Neural progenitor cell (in vitro differentiated cells): ENCODE results near the gene ZNF287. TPM values are rescaled to one million over a fixed set of nuclear protein-coding genes. Genes with fewer than 3 reads are reported as not detected.

Source experiments
- DNase-seq: peaks from one replicate; pipeline ENCODE4 v3.0.0-alpha.2; 2016; ENCODE audit warnings: low spot score
- H2AFZ ChIP-seq: fragments of 200-600 bp; sonication (generic); replicated peaks from 2 replicates; pipeline ENCODE4 v1.6.1; 2016; ENCODE audit warnings: antibody characterized with exemption
- H3F3A ChIP-seq: fragments of 200-600 bp; sonication (generic); 2 replicates; pipeline ENCODE4 v1.6.1; 2016; ENCODE audit warnings: antibody characterized with exemption, low read depth
- H3K27ac ChIP-seq: fragments of 200-600 bp; sonication (generic); 2 replicates; pipeline ENCODE4 v1.5.1; 2016; ENCODE audit warnings: mild to moderate bottlenecking
- H3K27me3 ChIP-seq: fragments of 200-600 bp; sonication (generic); 2 replicates; pipeline ENCODE4 v1.6.1; 2016; ENCODE audit warnings: mild to moderate bottlenecking, moderate library complexity
- H3K36me3 ChIP-seq: fragments of 200-600 bp; sonication (generic); 2 replicates; pipeline ENCODE4 v1.5.1; 2016
- H3K4me1 ChIP-seq: fragments of 200-600 bp; sonication (generic); 2 replicates; pipeline ENCODE4 v1.6.1; 2016; ENCODE audit warnings: mixed run types
- H3K4me2 ChIP-seq: fragments of 200-600 bp; sonication (generic); 2 replicates; pipeline ENCODE4 v1.6.1; 2016
- H3K4me3 ChIP-seq: fragments of 200-600 bp; sonication (generic); 2 replicates; pipeline ENCODE4 v1.5.1; 2016
- H3K79me2 ChIP-seq: fragments of 200-600 bp; sonication (generic); 2 replicates; pipeline ENCODE4 v1.6.1; 2016; ENCODE audit warnings: low read depth
- H3K9ac ChIP-seq: fragments of 200-600 bp; sonication (generic); 2 replicates; pipeline ENCODE4 v1.6.1; 2016
- H3K9me3 ChIP-seq: fragments of 200-600 bp; sonication (generic); 2 replicates; pipeline ENCODE4 v1.5.1; 2016; ENCODE audit warnings: low read depth
- H4K20me1 ChIP-seq: fragments of 200-600 bp; sonication (generic); 2 replicates; pipeline ENCODE4 v1.6.1; 2016; ENCODE audit warnings: low read depth
- H3K27ac Mint-ChIP-seq: 3 replicates; pipeline ENCODE4 v1.8.0; 2021; ENCODE audit warnings: mixed read lengths
- H3K27me3 Mint-ChIP-seq: 2 replicates; pipeline ENCODE4 v1.8.0; 2022; ENCODE audit warnings: low read depth, mild to moderate bottlenecking, inconsistent platforms, moderate library complexity, mixed read lengths; ENCODE audit not compliant: insufficient read depth
- H3K36me3 Mint-ChIP-seq: 3 replicates; pipeline ENCODE4 v1.8.0; 2021; ENCODE audit warnings: mixed read lengths
- H3K4me1 Mint-ChIP-seq: 3 replicates; pipeline ENCODE4 v1.8.0; 2021; ENCODE audit warnings: mixed read lengths
- H3K4me3 Mint-ChIP-seq: 3 replicates; pipeline ENCODE4 v1.8.0; 2021; ENCODE audit warnings: mild to moderate bottlenecking, moderate library complexity, mixed read lengths
- H3K9me3 Mint-ChIP-seq: 3 replicates; pipeline ENCODE4 v1.8.0; 2020; ENCODE audit warnings: mixed read lengths
- EZH2 ChIP-seq: fragments of 200-600 bp; sonication (generic); IDR thresholded peaks from 2 replicates; pipeline ENCODE4 v1.6.1; 2017; ENCODE audit warnings: antibody characterized with exemption, mild to moderate bottlenecking, moderate library complexity
- EZH2phosphoT487 ChIP-seq: fragments of 200-600 bp; sonication (generic); IDR thresholded peaks from 2 replicates; pipeline ENCODE4 v1.6.1; 2017; ENCODE audit warnings: antibody characterized with exemption
- total RNA-seq: library from RNA; depleted of rRNA; stranded (reverse); fragments of >200 nt; gene quantifications from 2 replicates; pipeline ENCODE4 v1.2.3, GENCODE V29; 2015; ENCODE audit warnings: low replicate concordance
- TF ChIP-seq, protein P1 (sequence below): fragments of 200-600 bp; sonication (generic); IDR thresholded peaks from 2 replicates; pipeline ENCODE4 v1.5.1; 2017; ENCODE audit warnings: antibody characterized with exemption, mild to moderate bottlenecking

The ZNF287 gene
- total RNA-seq, 1 donor from 2014 or later = 8.7 TPM

DNA sequence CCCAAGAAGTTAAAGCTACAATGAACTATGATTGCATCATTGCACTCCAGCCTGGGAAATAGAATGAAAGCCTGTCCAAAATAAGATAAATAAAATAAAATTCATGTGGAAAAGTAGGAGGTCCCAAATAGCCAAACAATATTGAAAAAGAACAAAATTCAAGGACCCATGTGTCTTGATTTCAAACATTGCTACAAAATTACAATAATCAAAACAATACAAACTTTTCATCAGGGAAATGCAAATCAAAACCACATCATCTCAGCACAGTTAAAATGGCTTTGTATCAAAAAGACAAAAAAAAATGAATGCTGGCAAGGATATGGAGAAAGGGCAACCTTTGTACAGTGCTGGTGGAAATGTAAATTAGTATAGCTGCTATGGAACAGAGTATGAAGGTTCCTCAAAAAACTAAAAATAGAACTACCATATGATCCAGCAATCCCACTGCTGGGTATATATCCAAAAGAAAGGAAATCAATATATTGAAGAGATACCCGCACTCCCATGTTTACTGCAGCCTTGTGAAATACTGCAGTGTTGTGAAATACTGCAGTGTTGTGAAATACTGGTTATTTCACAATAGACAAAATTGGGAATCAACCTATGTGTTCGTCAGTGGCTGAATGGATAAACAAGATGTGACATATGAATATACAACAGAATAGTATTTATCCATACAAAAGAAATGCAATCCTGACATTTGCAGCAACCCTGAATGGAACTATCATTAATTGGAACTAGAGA lies 24.5 kb upstream of the ZNF287 start:
- H3K79me2 ChIP-seq = no peaks in the 10 kb centered on the region
- H3K27me3 ChIP-seq = peaks cover 5% of the 10 kb centered on the region
- H3K4me2 ChIP-seq = no peak overlapping the region
- no peaks in the 10 kb centered on the region for H4K20me1 ChIP-seq
- H3K36me3 ChIP-seq = no peaks in the 10 kb centered on the region
- H3K4me3 ChIP-seq = no peak overlapping the region
- H3K27me3 Mint-ChIP-seq = peaks cover 4% of the 10 kb centered on the region
- no peaks in the 10 kb centered on the region for H3K9me3 ChIP-seq
- no peak overlapping the region for H3K4me3 Mint-ChIP-seq
- H3F3A ChIP-seq = no peaks in the 10 kb centered on the region
- H3K4me1 ChIP-seq = no peaks in the 10 kb centered on the region
- H3K27ac ChIP-seq = no peak overlapping the region
- H2AFZ ChIP-seq = no peak overlapping the region
- no peaks in the 10 kb centered on the region for H3K4me1 Mint-ChIP-seq
- H3K27ac Mint-ChIP-seq = no peak overlapping the region
- no peak for DNase-seq
- H3K36me3 Mint-ChIP-seq = peaks cover 3% of the 10 kb centered on the region
- no peak overlapping the region for H3K9ac ChIP-seq
- peaks cover 24% of the 10 kb centered on the region for H3K9me3 Mint-ChIP-seq
- TF ChIP-seq EZH2phosphoT487 = no peak
- TF ChIP-seq EZH2 = no peak
- TF ChIP-seq, protein P1, sequence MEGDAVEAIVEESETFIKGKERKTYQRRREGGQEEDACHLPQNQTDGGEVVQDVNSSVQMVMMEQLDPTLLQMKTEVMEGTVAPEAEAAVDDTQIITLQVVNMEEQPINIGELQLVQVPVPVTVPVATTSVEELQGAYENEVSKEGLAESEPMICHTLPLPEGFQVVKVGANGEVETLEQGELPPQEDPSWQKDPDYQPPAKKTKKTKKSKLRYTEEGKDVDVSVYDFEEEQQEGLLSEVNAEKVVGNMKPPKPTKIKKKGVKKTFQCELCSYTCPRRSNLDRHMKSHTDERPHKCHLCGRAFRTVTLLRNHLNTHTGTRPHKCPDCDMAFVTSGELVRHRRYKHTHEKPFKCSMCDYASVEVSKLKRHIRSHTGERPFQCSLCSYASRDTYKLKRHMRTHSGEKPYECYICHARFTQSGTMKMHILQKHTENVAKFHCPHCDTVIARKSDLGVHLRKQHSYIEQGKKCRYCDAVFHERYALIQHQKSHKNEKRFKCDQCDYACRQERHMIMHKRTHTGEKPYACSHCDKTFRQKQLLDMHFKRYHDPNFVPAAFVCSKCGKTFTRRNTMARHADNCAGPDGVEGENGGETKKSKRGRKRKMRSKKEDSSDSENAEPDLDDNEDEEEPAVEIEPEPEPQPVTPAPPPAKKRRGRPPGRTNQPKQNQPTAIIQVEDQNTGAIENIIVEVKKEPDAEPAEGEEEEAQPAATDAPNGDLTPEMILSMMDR = no peak

DNA sequence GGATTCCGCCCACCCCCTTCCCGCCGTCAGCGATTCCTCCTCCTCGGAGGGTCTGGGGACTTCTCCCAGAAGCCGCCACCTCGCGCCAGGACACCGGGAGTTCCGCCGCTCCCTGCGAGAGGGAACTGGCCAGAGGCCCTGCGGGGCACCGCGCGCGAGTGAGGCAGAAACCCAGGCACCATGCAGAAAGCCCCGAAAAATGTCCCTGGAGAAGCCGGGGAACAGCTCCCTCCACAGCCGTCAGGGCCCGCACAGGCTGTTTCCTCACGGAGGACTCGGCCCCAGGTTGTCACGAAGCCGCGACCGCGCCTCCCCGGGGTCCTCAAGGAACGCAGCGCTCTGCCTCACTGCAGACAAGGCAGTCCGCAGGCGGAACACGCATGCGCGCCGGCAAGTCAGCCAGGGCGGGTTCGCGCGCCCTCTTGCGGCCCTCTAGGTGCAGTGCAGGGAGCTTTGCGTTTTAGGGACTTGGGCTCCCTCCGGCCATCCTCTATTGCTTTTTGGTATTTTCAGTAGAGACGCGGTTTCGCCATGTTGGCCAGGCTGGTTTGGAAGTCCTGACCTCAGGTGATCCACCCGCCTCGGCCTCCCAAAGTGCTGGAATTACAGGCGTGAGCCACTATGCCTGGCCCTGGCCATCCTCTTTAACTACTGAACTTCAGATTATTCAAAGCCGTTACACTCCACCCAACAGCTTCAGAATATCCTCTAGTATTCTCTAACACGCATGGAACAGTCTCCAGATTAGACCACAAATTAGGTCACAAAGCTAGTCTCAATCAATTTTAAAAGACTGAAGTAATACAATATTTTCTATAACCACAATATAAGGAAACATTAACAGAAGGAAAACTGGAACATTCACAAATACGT lies 20.3 kb upstream of the ZNF287 start:
- Histone ChIP-seq H3K9me3 (no peaks in the 10 kb centered on the region), H3K36me3 (no peaks in the 10 kb centered on the region), H3K4me1 (no peaks in the 10 kb centered on the region), H3F3A (no peaks in the 10 kb centered on the region), H4K20me1 (no peaks in the 10 kb centered on the region), H3K9ac (no peak overlapping the region), H3K4me2 (peak overlapping the region; percentile 76), H3K79me2 (no peaks in the 10 kb centered on the region), H2AFZ (peak overlapping the region; percentile 90), H3K4me3 (peak overlapping the region; percentile 51), H3K27ac (no peak overlapping the region), H3K27me3 (peaks cover 21% of the 10 kb centered on the region)
- H3K4me3 Mint-ChIP-seq = peak overlapping the region; percentile 83
- no peak overlapping the region for H3K27ac Mint-ChIP-seq
- H3K36me3 Mint-ChIP-seq = peaks cover 1% of the 10 kb centered on the region
- H3K27me3 Mint-ChIP-seq = peaks cover 4% of the 10 kb centered on the region
- peaks cover 26% of the 10 kb centered on the region for H3K9me3 Mint-ChIP-seq
- H3K4me1 Mint-ChIP-seq = no peaks in the 10 kb centered on the region
- DNase-seq = peak; percentile 97
- TF ChIP-seq EZH2phosphoT487 = no peak
- TF ChIP-seq EZH2 = peak; percentile 46
- TF ChIP-seq, protein P1 = peak; percentile 97

DNA sequence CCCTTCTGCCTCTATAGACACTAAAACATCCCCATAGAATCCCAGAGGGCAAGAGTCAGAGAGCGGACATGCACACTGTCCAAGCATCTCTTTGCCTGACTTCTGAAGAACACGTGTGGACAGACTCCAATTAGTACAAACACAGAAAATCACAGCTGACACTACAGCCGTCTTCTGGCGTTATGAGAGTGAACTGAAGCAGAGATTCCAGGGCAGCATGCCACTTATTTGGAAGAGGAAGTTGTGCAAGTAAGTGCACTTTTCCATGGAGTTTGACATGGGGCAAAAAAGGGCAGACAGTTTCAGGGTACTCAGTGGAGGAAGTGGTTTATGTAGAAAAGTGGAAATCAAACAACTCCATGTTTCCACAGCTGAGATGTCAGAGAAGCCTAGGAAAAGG lies 16.8 kb upstream of the ZNF287 start:
- no peak overlapping the region for H3K4me2 ChIP-seq
- H3K4me1 ChIP-seq = no peaks in the 10 kb centered on the region
- no peak overlapping the region for H2AFZ ChIP-seq
- H3K36me3 ChIP-seq = no peaks in the 10 kb centered on the region
- no peak for TF ChIP-seq EZH2
- TF ChIP-seq EZH2phosphoT487 = no peak
- TF ChIP-seq, protein P1 = no peak
- H3K79me2 ChIP-seq = no peaks in the 10 kb centered on the region
- Mint-ChIP-seq H3K27me3 (peaks cover 4% of the 10 kb centered on the region), H3K4me3 (no peak overlapping the region), H3K27ac (no peak overlapping the region), H3K4me1 (peaks cover 3% of the 10 kb centered on the region), H3K9me3 (peaks cover 32% of the 10 kb centered on the region), H3K36me3 (no peaks in the 10 kb centered on the region)
- H3K9me3 ChIP-seq = no peaks in the 10 kb centered on the region
- no peaks in the 10 kb centered on the region for H4K20me1 ChIP-seq
- no peak for DNase-seq
- no peak overlapping the region for H3K27ac ChIP-seq
- no peaks in the 10 kb centered on the region for H3F3A ChIP-seq
- peaks cover 21% of the 10 kb centered on the region for H3K27me3 ChIP-seq
- no peak overlapping the region for H3K4me3 ChIP-seq
- H3K9ac ChIP-seq = no peak overlapping the region
